NCI-H524 treated with DMSO at 0.1 percent for 48 hours (cell line): Measurements from ENCODE around the gene RHBDF2.

Source experiments
- DNase-seq: peaks from one replicate; lab custom pipeline; 2025; lab: John Stamatoyannopoulos, UW

RHBDF2 gene

DNA sequence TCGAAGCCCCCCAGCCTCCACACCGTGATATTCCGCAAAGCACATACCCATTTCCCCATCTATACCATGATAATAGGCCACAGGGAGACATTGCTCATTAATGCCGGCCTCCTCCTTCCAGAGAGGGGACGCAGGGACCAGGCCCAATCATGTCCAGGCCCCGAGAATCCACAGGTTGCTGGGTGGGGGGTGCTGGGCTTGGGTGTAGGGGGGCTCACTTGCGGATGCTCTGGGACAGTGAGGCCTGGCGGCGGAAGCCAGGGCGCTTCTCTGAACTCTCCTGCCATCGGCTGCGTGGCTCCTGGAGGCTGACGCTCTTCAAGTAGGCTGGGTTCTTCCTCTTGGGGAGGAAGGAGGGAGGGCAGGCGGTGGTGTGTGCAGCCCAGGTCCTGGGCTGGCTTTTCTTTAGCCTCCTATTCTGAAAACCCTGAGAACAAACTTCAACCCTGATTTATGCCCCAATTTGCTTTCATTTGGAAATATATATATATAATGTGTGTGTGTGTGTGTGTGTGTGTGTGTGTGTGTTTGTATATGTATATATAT, 21.6 kb downstream of the RHBDF2 start:
- no peak for DNase-seq

GRCh38 chr17:76478730-76479514, 22.3 kb downstream of the RHBDF2 start:
- no peak for DNase-seq

DNA sequence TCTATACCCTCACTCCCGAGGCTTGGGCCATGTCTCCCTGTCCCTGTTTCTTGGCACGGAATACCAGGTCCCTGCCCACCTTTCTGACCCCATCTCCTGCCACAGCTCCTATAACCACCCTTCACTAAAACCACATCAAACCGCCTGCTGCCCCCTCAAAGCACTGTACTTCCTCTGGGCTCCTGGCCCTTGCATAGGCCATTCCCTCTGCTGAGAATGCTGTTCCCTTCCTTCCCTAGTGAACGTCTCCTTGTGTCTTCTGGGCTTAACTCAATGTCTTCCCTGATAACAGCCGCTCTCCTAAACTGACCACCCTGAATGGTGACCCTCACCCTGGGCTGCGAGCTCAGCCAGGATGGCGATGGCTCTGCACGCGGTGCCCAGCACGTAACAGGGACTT, 23.1 kb downstream of the RHBDF2 start:
- no peak for DNase-seq

DNA sequence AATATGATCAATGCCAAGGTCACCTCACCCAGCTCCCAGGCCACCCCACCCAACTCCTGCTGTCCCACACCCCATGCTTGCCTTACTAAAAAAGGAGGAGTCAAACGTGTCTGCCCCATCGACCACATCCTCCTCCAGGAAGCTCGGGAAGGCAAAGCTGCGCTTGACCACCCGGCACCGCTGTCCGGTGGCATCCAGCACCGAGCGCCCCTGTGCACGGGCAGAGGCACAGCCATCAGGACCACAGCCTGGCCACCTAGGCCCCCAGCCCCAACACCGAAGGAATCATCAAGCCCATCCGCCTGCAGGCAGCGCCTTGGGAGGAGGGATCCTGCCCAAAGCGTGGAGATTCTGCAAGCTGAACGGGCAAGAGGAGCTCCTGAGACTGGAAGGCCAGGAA, 23.6 kb downstream of the RHBDF2 start:
- DNase-seq: no peak

DNA sequence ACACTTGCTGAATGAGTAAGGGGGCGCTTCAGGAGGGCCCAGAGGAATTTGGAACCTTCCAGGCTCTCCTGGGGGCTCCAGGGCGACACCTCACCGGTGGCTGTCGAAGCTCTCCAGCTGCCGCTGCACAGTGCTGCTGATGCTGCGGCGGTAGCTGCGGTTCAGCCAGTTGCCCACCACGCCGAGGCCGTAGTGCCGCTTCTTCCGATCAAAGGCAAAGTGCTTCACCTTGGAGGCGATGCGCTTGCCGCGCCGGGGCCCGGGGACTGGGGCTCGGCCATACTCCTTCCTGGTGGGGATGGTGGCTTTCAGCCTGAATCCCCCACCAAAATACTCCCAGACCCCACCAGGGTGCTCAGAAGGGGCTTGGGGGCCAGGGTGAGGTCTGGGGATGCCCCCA, 24.5 kb downstream of the RHBDF2 start:
- DNase-seq: no peak

DNA sequence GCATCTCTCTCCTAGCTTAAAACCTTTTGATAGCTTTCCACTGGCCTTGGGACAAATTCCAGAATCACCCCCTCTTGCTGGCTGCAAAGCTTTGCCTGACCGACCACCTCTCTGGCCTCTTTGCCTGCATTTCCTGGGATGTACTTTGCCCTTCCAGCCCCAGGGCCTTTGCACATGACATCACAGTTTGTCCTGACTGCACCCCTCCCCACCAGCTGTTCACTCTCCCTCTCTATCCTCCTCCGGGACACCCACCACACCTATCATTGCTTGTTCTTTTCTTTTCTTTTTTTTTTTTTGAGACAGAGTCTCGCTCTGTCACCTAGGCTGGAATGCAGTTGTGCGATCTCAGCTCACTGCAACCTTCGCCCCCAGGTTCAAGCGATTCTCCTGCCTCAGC, 25.9 kb downstream of the RHBDF2 start:
- no peak for DNase-seq

- no peak for DNase-seq
These were observed 26.3 kb downstream of the RHBDF2 start for GRCh38 chr17:76474894-76475293.

GRCh38 chr17:76474238-76474637, 27.0 kb downstream of the RHBDF2 start:
- DNase-seq: no peak

DNA sequence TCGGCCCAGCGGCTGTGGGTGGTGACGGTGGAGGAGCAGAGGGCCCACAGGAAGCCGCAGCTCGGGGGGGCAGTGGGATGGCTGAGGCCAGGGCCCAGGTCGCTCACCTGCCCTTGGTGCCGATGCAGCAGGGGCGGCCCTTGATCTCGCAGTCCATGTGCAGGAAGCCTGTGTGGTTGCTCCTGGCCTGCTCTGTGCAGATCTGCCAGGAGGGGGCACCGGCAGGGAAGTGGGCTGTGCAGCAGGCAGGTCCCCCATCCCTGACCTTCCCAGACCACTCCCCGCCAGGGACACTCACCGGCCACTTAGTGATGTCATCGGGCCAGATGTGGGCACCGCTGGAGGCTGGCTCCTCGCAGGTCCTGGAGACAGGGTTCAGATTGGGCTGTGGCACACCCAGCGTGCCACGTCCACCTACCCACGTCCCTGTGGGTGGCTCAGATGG, 27.7 kb downstream of the RHBDF2 start:
- DNase-seq: no peak

DNA sequence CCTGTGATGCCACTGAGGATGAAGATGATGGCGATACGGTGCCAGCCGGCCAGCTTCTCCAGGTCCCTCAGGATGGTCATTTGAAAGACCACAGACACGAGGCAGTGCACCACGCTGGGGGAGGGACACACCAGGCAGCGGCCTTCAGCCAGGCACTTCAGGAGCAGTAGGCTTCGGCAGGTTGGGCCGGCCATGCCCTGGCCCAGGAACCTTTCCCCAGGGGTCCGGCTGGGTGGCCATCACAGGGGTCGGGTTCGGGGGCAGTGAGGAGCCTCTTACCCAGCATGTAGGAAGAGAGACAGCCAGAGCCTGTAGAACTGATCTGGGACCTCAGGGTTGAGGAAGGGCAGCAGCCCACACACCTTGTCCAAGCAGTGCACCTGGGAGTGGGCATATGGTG, 28.5 kb downstream of the RHBDF2 start:
- DNase-seq: no peak

DNA sequence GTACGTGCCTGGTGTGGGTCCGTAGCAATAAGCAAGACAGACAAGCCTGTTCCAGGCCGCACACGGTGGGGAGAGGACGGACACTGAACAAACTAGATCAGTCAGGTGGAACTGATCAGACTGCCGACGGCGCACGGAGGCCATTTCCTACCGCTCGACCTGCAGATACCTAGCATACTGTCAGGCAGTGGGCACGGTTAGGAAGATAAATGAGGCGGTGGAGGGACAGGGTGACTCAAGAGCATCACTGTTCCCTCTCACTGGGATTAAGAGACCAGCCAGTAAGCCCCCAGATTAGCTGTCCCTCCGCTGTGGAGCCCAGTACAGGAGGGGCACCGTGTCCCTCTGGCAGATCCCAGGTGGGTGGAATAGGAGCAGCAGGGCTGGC, 29.0 kb downstream of the RHBDF2 start:
- no peak for DNase-seq

DNA sequence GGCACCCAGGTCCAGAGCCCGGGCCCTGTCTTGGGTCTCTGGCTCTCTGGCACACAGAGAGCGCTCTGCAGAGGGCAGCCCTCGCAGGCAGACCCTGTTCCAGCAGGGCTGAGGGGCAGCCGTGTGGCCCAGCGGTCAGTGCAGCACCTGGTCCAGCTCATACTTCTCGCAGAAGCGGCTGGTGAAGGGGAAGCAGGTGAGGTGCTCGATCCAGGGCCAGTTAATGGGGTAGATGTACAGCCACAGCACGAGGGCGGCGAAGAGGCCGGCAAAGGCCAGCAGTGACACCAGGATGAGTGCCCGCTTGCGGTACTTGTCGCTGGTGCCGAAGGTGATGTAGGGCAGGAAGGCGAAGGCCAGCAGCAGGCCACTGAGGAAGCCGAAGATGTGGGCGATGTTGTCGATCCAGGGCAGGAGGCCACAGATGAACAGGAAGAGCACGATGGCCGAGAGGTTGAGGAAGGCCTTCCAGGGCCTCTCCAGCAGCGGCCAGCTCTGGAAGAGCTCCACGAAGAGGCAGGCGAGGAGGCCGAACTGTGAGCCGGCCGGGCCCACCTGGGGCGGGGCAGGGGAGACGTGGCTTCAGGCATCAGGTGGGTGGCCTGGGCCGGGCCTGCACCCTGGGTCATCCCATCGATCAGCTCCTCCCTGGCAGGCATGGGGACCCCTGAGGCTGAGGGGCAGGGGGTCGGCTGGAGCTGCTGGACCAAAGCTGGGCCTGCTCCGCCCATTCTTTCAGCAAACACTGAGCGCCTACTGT, 29.5 kb downstream of the RHBDF2 start:
- no peak for DNase-seq

GRCh38 chr17:76469991-76470739, 31.1 kb downstream of the RHBDF2 start:
- DNase-seq: no peak

DNA sequence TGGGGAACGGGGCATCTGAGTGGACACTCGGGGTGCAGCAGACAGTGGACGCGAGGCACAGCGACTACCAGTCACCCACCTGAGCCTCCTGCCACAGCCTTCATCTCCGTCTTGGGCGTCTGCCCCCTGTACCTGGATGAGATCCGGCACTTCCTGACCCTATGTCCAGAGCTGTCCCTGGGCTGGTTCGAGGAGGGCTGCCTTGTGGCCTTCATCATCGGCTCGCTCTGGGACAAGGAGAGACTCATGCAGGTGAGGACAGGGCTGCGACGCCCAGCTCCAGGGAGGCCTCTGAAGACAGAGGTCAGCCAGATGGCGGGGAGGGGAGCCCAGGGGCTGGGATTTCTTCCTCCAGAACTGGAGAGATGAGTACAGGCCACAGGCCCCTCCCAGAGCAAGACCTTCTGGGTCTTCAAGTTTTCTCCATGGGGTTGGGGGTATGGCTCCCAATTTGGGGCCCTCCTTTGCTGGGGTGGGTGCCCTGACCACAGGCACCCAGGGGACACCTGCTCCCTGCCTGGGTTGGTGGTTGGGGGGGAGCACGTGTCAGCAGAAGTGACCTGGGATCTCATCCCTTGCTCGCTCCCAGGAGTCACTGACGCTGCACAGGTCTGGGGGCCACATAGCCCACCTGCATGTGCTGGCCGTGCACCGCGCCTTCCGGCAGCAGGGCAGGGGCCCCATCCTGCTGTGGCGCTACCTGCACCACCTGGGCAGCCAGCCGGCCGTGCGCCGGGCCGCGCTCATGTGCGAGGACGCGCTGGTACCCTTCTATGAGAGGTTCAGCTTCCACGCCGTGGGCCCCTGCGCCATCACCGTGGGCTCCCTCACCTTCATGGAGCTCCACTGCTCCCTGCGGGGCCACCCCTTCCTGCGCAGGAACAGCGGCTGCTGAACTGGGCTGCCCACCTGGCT, 31.9 kb downstream of the RHBDF2 start:
- DNase-seq: no peak

GRCh38 chr17:76468634-76469010, 32.6 kb downstream of the RHBDF2 start:
- DNase-seq: no peak

DNA sequence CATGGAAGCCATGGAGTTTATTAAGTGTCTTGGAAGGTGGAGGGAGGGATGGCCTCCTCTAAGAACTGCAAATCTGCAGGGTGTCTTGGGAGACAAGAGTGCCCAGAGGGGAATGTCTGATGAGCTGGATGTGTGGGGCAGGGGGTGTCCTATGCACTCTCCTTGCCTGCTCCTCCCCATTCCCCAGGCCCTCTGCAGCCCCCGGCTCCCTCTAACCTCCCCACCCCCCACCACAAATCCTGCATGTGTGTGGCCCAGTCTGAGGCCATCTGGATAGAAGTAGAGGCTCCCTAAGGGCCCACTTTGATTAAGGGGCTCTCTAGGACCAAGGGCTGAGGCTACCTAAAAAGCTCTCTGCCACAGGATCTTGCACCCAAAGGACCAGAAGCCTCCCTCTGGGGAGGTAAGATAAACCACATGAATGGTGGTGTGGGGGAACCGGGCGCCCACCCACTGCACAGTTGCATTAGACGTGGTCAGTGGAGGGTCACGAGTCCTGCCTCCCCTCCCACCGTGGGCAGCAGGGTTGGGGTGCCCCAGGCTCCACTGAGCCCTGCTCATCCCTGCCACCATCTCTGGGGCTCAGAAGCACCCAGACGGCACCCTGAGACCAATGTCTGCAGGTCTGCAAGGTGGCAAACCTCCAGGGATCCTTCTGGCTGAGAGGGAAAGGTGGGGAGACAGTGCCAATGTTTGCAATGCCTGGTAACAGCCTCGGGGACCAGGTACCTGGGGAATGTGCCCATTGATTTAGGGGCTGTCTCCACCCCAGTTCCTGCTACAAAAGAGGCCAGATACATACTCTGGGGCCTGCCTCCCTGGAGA, 33.2 kb downstream of the RHBDF2 start:
- DNase-seq: peak; percentile 65

GRCh38 chr17:76467366-76467765, 33.9 kb downstream of the RHBDF2 start, which contains the start of gene AANAT:
TSS of gene AANAT (plus strand) at chr17:76467603. CDS start at chr17:76468747, 1,144 bp downstream.
- DNase-seq: peak; percentile 100

- no peak for DNase-seq
These were observed 34.5 kb downstream of the RHBDF2 start for GRCh38 chr17:76466775-76467130.

- no peak for DNase-seq
These were observed 38.5 kb downstream of the RHBDF2 start for GRCh38 chr17:76462556-76463290.
